HG02678 (cell line): ENCODE data around the gene ST8SIA1.
"Not testable (repeated sequence)": the region's sequence is repeated elsewhere in the genome, so short reads cannot be mapped to it uniquely, and the experiment has no call there.

ENCODE experiments used
- ATAC-seq: cut with Tn5 transposase; IDR thresholded peaks from one replicate; pipeline ENCODE4 v1.9.1; 2021; ENCODE audit warnings: mild to moderate bottlenecking, moderate library complexity; ENCODE audit not compliant: unreplicated experiment

The ST8SIA1 gene

DNA sequence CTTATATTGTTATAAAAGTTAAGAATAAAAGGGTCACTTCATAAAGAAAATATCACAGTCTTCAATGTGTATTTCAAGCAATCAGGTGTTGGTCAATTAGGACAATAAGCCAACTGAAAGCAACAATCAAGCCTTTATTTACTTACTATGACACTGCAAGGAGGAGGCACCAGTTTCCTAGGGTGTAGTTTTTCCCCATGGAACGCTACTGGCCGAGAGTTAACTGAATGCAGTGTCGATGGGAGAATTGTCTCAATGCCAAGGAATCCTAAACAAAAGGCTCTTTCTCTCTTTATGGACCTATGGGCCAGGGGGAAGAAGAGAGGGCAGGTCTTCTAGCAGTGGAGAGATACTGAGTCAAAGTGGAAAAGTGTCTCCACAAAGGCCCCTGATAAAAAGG is 146.1 kb downstream of the ST8SIA1 start:
- no peak for ATAC-seq

DNA sequence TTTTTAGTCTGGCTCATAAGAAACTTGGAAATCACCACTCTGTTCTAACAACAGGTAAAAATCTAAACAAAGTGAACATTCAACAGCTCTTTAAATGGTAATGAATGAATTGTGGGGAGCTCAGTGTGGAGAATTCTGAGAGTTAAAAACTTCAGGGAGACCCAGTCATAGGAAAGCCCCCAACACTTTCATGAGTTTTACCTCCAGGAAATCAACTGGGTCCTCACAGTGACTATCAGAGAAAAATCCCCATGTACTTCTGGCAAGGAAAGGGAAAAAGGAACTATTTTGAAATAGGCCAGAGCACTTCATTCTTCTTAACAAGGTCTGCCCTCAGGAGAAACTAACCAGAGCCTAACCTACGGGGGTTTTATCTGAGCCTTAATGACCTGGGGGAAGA is 153.8 kb downstream of the ST8SIA1 start:
- no peak for ATAC-seq

GRCh38 chr12:22173177-22173576 is 161.3 kb downstream of the ST8SIA1 start:
- no peak for ATAC-seq

DNA sequence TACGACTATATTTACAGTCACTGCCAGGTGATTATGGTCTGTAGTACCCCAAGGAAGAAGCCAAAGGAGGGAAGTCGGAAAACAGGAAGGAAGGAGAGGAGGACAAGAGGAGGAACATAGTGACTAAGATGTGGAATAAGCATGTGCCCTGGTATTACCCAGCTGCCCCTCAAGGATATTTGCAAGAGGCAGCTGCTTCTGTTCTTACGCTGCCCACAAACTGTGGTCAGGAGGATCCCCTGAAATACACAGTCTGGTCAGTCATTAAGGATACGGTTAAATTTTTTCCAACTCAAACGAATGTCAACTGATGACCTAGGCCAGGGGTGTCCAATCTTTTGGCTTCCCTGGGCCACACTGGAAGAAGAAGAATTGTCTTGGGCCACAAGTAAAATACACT is 162.0 kb downstream of the ST8SIA1 start:
- no peak for ATAC-seq

GRCh38 chr12:22169376-22169775 is 165.1 kb downstream of the ST8SIA1 start:
- no peak for ATAC-seq

DNA sequence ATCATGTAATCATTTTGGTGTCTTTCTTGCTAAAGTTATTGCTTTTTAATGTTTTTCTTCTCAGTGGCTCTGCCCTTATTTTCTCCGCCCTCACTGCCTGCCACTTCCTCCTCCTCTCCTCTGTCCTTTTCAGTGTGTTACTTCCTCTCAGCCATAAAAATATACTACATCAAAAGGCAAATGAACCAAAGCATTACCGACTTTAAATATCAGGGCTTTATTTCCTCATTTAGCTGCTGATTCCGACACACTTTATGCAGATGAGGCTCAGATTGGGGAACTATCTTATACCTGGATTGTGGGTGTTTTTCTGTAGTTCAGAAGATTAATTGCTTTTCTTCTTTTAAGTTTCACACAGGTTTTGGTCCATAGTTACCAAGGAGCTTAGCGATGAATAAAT is 170.4 kb downstream of the ST8SIA1 start:
- no peak for ATAC-seq

DNA sequence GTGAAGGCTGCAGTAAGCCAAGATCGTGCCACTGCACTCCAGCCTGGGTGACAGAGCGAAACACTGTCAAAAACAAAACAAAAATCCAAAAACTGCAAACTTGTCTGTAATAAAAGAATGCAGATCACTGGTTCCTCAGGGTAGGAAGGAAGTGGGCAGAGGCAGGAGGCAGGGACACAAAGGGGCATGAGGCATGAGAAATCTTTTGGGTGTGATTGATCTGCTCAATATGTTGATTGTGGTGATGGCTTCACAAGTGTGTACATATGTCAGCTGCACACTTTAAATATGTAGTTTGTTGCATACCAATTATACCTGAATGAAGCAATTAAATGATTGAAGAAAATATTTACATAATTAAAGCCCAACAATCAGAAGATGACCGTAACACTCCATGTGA is 170.9 kb downstream of the ST8SIA1 start:
- no peak for ATAC-seq

DNA sequence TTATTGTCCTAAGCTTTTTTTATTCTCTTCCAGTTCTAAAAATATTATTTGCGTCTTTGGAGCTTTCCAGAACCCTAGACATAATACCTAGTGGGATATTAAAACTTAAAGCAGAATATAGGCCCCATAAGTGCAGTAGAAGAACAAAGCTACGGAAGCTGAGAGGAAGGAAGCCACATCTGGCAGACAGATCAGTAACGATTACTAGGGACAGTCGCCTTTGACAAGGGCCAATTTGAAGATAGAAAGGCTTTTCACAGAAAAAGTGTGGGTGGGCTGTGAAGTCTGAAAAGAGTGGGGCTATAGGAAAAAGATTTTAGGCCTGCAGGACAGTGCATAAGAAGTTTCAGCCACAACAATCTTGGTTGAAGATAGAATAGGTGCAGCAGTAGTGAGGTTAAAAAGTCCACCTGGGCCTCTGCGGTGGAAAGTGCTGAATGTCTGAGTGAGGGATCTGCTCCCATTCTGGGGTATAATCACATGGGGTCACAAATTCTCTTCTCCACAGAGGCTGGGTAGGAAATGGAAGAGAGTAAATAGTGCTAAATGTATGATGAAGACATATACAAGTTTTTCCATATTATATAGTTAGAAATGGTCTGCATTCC is 174.0 kb downstream of the ST8SIA1 start:
- no peak for ATAC-seq

DNA sequence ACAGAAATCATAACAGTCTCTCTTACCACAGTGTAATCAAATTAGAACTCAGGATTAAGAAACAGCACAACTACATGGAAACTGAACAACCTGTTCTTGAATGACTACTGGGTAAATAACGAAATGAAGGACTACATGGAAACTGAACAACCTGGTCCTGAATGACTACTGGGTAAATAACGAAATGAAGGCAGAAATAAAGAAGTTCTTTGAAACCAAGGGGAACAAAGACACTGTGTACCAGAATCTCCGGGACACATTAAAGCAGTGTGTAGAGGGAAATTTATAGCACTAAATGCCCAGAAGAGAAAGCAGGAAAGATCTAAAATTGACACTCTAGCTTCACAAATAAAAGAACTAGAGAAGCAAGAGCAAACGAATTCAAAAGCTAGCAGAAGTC is 185.2 kb downstream of the ST8SIA1 start:
- not testable (repeated sequence) for ATAC-seq

GRCh38 chr12:22146686-22147085 is 187.8 kb downstream of the ST8SIA1 start:
- ATAC-seq = peak; percentile 51
